Liver (tissue), 3 donors: ENCODE results near the gene OR5J2.

Experiments
- CTCF ChIP-seq: fragments of 150-350 bp; IDR thresholded peaks from 2 replicates; pipeline ENCODE4 v1.5.1; 2017; ENCODE audit warnings: improper control_type of control experiment, low read depth, low read length; ENCODE audit not compliant: missing input control
- SP1 ChIP-seq: IDR thresholded peaks from 2 replicates; pipeline ENCODE4 v1.6.1; 2018; ENCODE audit warnings: antibody characterized with exemption, mild to moderate bottlenecking
- YY1 ChIP-seq: IDR thresholded peaks from 2 replicates; pipeline ENCODE4 v1.6.1; 2016; ENCODE audit warnings: antibody characterized with exemption, mild to moderate bottlenecking
- donor health status: healthy.
- donor health status: healthy.

GRCh38 chr11:56214537-56214936 lies 38.1 kb downstream of the OR5J2 start:
- TF ChIP-seq CTCF, result no peak
- TF ChIP-seq SP1, result no peak
- no peak for TF ChIP-seq YY1
